ENCODE data around the gene TUBGCP6. TPM values are rescaled to one million over a fixed set of nuclear protein-coding genes. Genes with fewer than 3 reads are reported as not detected.
A peak's percentile ranks its signal among the peaks of the same experiment; 100 is the strongest.

The TUBGCP6 gene
- total and polyA plus RNA-seq, 11 donors, result 11.6 to 28.8 (median 17.7) TPM

GRCh38 chr22:50246242-50247175 is 1.7 kb upstream of the TUBGCP6 start:
- ATAC-seq, result no peak
- intact Hi-C loops (cut with DNase I), result loop anchor here in 5 of 10 donors (10.0 kb wide), 4 partner anchors 248 to 368 kb away; partner anchors contain the start of genes LMF2 (in 1 of the 5), NCAPH2 (in 1 of the 5) and SCO2 (in 1 of the 5)
- no peaks in the 10 kb centered on the region for H3K27me3 ChIP-seq
- H3K4me1 ChIP-seq, result peaks cover 18 to 70% (median 52%) of the 10 kb centered on the region in 12 donors
- no peak for DNase-seq
- 85 to 88% (median 87%) methylated on average over 15 to 20 of the region's 20 CpGs for WGBS, 4 donors
- TF ChIP-seq CTCF (IDR thresholded peaks at IDR 0.05) (no peak), POLR2A (IDR thresholded peaks at IDR 0.05) (no peak)
- no peak overlapping the region for H3K27ac ChIP-seq
- H3K4me3 ChIP-seq, result peak overlapping the region in 1 of 12 donors; percentile 87
- peaks cover 0 to 25% (median 8%) of the 10 kb centered on the region in 9 donors for H3K36me3 ChIP-seq
- no peaks in the 10 kb centered on the region for H3K9me3 ChIP-seq

- peak; percentile 2 to 44 (median 33) for ATAC-seq
- TF ChIP-seq CTCF (IDR thresholded peaks at IDR 0.05) (no peak), POLR2A (IDR thresholded peaks at IDR 0.05) (no peak)
- WGBS, 4 donors, result 4 to 25% (median 14%) methylated on average over 11 to 53 of the region's 53 CpGs
Measured at GRCh38 chr22:50245214-50246072, 620 bp upstream of the TUBGCP6 start.

GRCh38 chr22:50243685-50244419 is 971 bp downstream of the TUBGCP6 start:
- DNase-seq, result no peak
- TF ChIP-seq POLR2A (IDR thresholded peaks at IDR 0.05) (no peak), CTCF (IDR thresholded peaks at IDR 0.05) (no peak)
- H3K4me3 ChIP-seq, result peak overlapping the region; percentile 51 to 99 (median 88)
- H3K36me3 ChIP-seq, result peaks cover 0 to 42% (median 21%) of the 10 kb centered on the region in 9 donors
- peaks cover 13 to 56% (median 43%) of the 10 kb centered on the region in 12 donors for H3K4me1 ChIP-seq
- H3K27me3 ChIP-seq, result no peaks in the 10 kb centered on the region
- no peaks in the 10 kb centered on the region for H3K9me3 ChIP-seq
- intact Hi-C loops (cut with DNase I), result loop anchor here in 6 of 10 donors (2.0 to 10.0 kb wide), 5 partner anchors 99 to 371 kb away; partner anchors contain the start of genes PPP6R2 (in 2 of the 6), LMF2 (in 1 of the 6), NCAPH2 (in 1 of the 6) and SCO2 (in 1 of the 6)
- H3K27ac ChIP-seq, result peak overlapping the region in 11 of 12 donors; percentile 79 to 96 (median 88)
- no peak for ATAC-seq
- WGBS, 4 donors, result 16 to 23% (median 19%) methylated on average over 23 to 27 of the region's 27 CpGs

More at GRCh38 chr22:50245214-50246072, 620 bp upstream of the TUBGCP6 start:
- Histone ChIP-seq H3K36me3 (peaks cover 0 to 29% (median 8%) of the 10 kb centered on the region in 9 donors), H3K27ac (peak overlapping the region; percentile 72 to 96 (median 88)), H3K9me3 (no peaks in the 10 kb centered on the region), H3K4me3 (peak overlapping the region; percentile 51 to 99 (median 88)), H3K27me3 (no peaks in the 10 kb centered on the region), H3K4me1 (peaks cover 18 to 70% (median 52%) of the 10 kb centered on the region in 12 donors)
- intact Hi-C loops (cut with DNase I), result loop anchor here in 6 of 10 donors (2.0 to 10.0 kb wide), 5 partner anchors 97 to 369 kb away; partner anchors contain the start of genes PPP6R2 (in 2 of the 6), LMF2 (in 1 of the 6), NCAPH2 (in 1 of the 6) and SCO2 (in 1 of the 6)
- no peak for DNase-seq

All from heart left ventricle (tissue), 16 donors.